AG04450 (cell line): ENCODE results near the gene DDX54. TPM values are rescaled to one million over a fixed set of nuclear protein-coding genes. Genes with fewer than 3 reads are reported as not detected.

Source experiments
- CTCF ChIA-PET: fragments of 300-600, 350-600 bp; formaldehyde crosslinking; extraction: SDS; loops from one replicate; lab custom pipeline; 2022; ENCODE audit warnings: antibody characterized with exemption, inconsistent platforms; lab: Charles Lee
- POLR2A ChIA-PET: fragments of 350-600 bp; formaldehyde crosslinking; extraction: SDS; loops from one replicate; lab custom pipeline; 2021; ENCODE audit warnings: antibody characterized with exemption, inconsistent platforms; lab: Yijun Ruan, JAX
- DNase-seq: peaks from one replicate; pipeline ENCODE4 v3.0.0-alpha.2; 2011; ENCODE audit warnings: low read depth, low spot score
- H3K27ac ChIP-seq: one replicate; pipeline ENCODE4 v1.5.1; 2012; ENCODE audit warnings: low read depth, low read length, control low read depth
- H3K27me3 ChIP-seq: one replicate; pipeline ENCODE4 v1.6.0; 2012; ENCODE audit warnings: low read length; ENCODE audit not compliant: control insufficient read depth, insufficient read depth
- H3K4me3 ChIP-seq: 2 replicates; pipeline ENCODE4 v1.5.1; 2011; ENCODE audit warnings: mild to moderate bottlenecking, low read depth, low read length, control low read depth
- H3K9me3 ChIP-seq: 2 replicates; pipeline ENCODE4 v1.5.1; 2012; ENCODE audit warnings: low read length; ENCODE audit not compliant: control insufficient read depth, insufficient read depth
- CTCF ChIP-seq: IDR thresholded peaks from 2 replicates; pipeline ENCODE4 v1.5.1; 2011; ENCODE audit warnings: low read depth, low read length, control low read depth, inconsistent platforms
- polyA plus RNA-seq: library from polyadenylated mRNA; depleted of rRNA; stranded (reverse); fragments of >200 nt; gene quantifications from 2 replicates; pipeline ENCODE4 v1.2.3, GENCODE V29; 2011

DDX54 gene
- polyA plus RNA-seq, 1 experiment = 26.9 TPM

GRCh38 chr12:113174461-113175384, 10.6 kb downstream of the DDX54 start:
- Histone ChIP-seq H3K27ac (no peak overlapping the region), H3K27me3 (no peaks in the 10 kb centered on the region), H3K9me3 (peaks cover 16% of the 10 kb centered on the region), H3K4me3 (no peak overlapping the region)
- CTCF ChIA-PET = interaction anchor here (0.5 to 9.7 kb wide), 22 partner anchors 10 to 458 kb away, joined by 3 to 132 read pairs (median 4); partner anchors contain the start of genes CFAP73, DDX54 and RITA1
- POLR2A ChIA-PET = interaction anchor here (0.6 kb wide), 1 partner anchor 32 kb away, joined by 3 read pairs; no protein-coding TSS in a partner anchor
- DNase-seq = no peak
- peak; percentile 99 for TF ChIP-seq CTCF

- DNase-seq = no peak
- H3K27me3 ChIP-seq = no peaks in the 10 kb centered on the region
- no peak overlapping the region for H3K4me3 ChIP-seq
- no peak overlapping the region for H3K27ac ChIP-seq
- H3K9me3 ChIP-seq = peaks cover 16% of the 10 kb centered on the region
- TF ChIP-seq CTCF = no peak
- POLR2A ChIA-PET = no interaction called here
- CTCF ChIA-PET = interaction anchor here (0.6 to 9.7 kb wide), 15 partner anchors 8 to 252 kb away, joined by 3 to 132 read pairs (median 7); partner anchors contain the start of genes DDX54 and RITA1
Observed at GRCh38 chr12:113173081-113173698, 12.1 kb downstream of the DDX54 start.

GRCh38 chr12:113172185-113172584, 13.1 kb downstream of the DDX54 start:
- Histone ChIP-seq H3K4me3 (no peak overlapping the region), H3K27ac (no peak overlapping the region), H3K27me3 (no peaks in the 10 kb centered on the region), H3K9me3 (peaks cover 8% of the 10 kb centered on the region)
- no peak for DNase-seq
- ChIA-PET POLR2A (interaction anchor here (0.6 to 0.7 kb wide), 2 partner anchors 10 to 953 kb away, joined by 3 read pairs; no protein-coding TSS in a partner anchor), CTCF (interaction anchor here (0.7 to 9.7 kb wide), 7 partner anchors 9 to 253 kb away, joined by 3 to 132 read pairs (median 5); no protein-coding TSS in a partner anchor)
- no peak for TF ChIP-seq CTCF

- TF ChIP-seq CTCF = no peak
- ChIA-PET POLR2A (interaction anchor here (0.7 kb wide), 1 partner anchor 10 kb away, joined by 3 read pairs; no protein-coding TSS in a partner anchor), CTCF (interaction anchor here (0.7 to 9.7 kb wide), 6 partner anchors 9 to 578 kb away, joined by 3 to 132 read pairs (median 4); no protein-coding TSS in a partner anchor)
- Histone ChIP-seq H3K4me3 (no peak overlapping the region), H3K27me3 (no peaks in the 10 kb centered on the region), H3K27ac (no peak overlapping the region), H3K9me3 (peaks cover 1% of the 10 kb centered on the region; the same call in 1 of the 2 replicates)
- no peak for DNase-seq
Observed at GRCh38 chr12:113171543-113171942, 13.7 kb downstream of the DDX54 start.
